ENCODE data around the gene KIF17. TPM values are rescaled to one million over a fixed set of nuclear protein-coding genes. Genes with fewer than 3 reads are reported as not detected.

Gene KIF17
- total RNA-seq, 1 experiment from 2014 or later, result 2.4 TPM

- DNase-seq (ENCODE audit: low read depth, low spot score), result no peak
- no peak overlapping the region for H3K4me3 ChIP-seq (replicated peaks in 1 of 2; ENCODE audit: low read depth in 1 of 2, low read length in 2 of 2)
- no peaks in the 10 kb centered on the region for H4K20me1 ChIP-seq (ENCODE audit: insufficient read depth)
- H3K9ac ChIP-seq (ENCODE audit: low read length), result no peak overlapping the region
- H3K4me2 ChIP-seq (ENCODE audit: low read length), result no peak overlapping the region
- ATAC-seq, result no peak
- intact Hi-C loops (cut with micrococcal nuclease), result no loop called here
- no peaks in the 10 kb centered on the region for H3K27me3 ChIP-seq (ENCODE audit: insufficient read depth, low read length)
- no TSS peak for BruUV-seq (replicated peaks)
- H3K79me2 ChIP-seq (ENCODE audit: insufficient read depth, low read length), result no peaks in the 10 kb centered on the region
- ChIA-PET RAD21 (ENCODE audit: low non-redundant PET in 1 of 2, low total read pairs in 2 of 2, uncharacterized antibody in 2 of 2, unreplicated experiment in 2 of 2) (no interaction called here), POLR2A (no interaction called here), CTCF (no interaction called here)
- peaks cover 0 to 26% of the 10 kb centered on the region in 2 experiments; a peak in 3 of 4 replicates for H3K4me1 ChIP-seq (ENCODE audit: control insufficient read depth in 1 of 2, insufficient read depth in 2 of 2, low read length in 2 of 2)
- H3K9me2 ChIP-seq (ENCODE audit: insufficient read depth), result no peaks in the 10 kb centered on the region
- H2AFZ ChIP-seq (ENCODE audit: low read depth, low read length, poor library complexity, severe bottlenecking), result no peak overlapping the region
- no peaks in the 10 kb centered on the region for H3K9me3 ChIP-seq (ENCODE audit: control insufficient read depth in 1 of 2, insufficient read depth in 1 of 2, low read depth in 1 of 2, low read length in 2 of 2)
- no peaks in the 10 kb centered on the region for H3K36me3 ChIP-seq (ENCODE audit: control insufficient read depth in 1 of 2, insufficient read depth in 2 of 2, low read length in 2 of 2)
- TF ChIP-seq REST (IDR thresholded peaks at IDR 0.05; ENCODE audit: low read depth) (no peak), RAD21 (IDR thresholded peaks at IDR 0.05; ENCODE audit: low read depth) (no peak), ZFX (IDR thresholded peaks at IDR 0.05) (no peak), ATF3 (IDR thresholded peaks at IDR 0.05) (no peak), FOSL1 (IDR thresholded peaks at IDR 0.05; ENCODE audit: low read depth) (no peak), POLR2AphosphoS5 (IDR thresholded peaks at IDR 0.05; ENCODE audit: low read depth, low read length) (no peak), CBX3 (IDR thresholded peaks at IDR 0.05; ENCODE audit: low read depth) (no peak), SP1 (IDR thresholded peaks at IDR 0.05; ENCODE audit: low read depth) (no peak), ELF1 (IDR thresholded peaks at IDR 0.05; ENCODE audit: borderline replicate concordance, low read depth) (no peak), TCF7L2 (IDR thresholded peaks at IDR 0.05; ENCODE audit: borderline replicate concordance, extremely low read depth, insufficient read depth, insufficient read length) (no peak), ZBTB33 (IDR thresholded peaks at IDR 0.05; ENCODE audit: extremely low read depth, insufficient replicate concordance, low read length) (no peak), POLR2A (IDR thresholded peaks at IDR 0.05; ENCODE audit: borderline replicate concordance, extremely low read depth, insufficient read depth, insufficient read length) (no peak)
- H3K27ac ChIP-seq (ENCODE audit: low read depth, low read length), result no peak overlapping the region
These were observed 5.9 kb upstream of the KIF17 start for GRCh38 chr1:20723537-20724363.

Data from HCT116 (cell line).